HepG2 (cell line): ENCODE data around the gene EIF1. TPM values are rescaled to one million over a fixed set of nuclear protein-coding genes. Genes with fewer than 3 reads are reported as not detected.

Source experiments
- GLI4 ChIP-seq: sonication (generic); formaldehyde crosslinking; IDR thresholded peaks from 2 replicates; pipeline ENCODE4 v1.5.1; 2020; ENCODE audit warnings: missing genetic modification reagents, mild to moderate bottlenecking, moderate library complexity, borderline replicate concordance
- KDM2A ChIP-seq: sonication (generic); formaldehyde crosslinking; IDR thresholded peaks from 2 replicates; pipeline ENCODE4 v1.4.0; 2020; ENCODE audit warnings: low read depth, missing genetic modification reagents, borderline replicate concordance
- MBNL3 ChIP-seq: fragments of 250-450 bp; sonication (Bioruptor Pico); conservative IDR thresholded peaks from 2 replicates; pipeline ENCODE4 v1.8.0; 2022; ENCODE audit warnings: mild to moderate bottlenecking, inconsistent platforms
- NCOA2 ChIP-seq: sonication (generic); formaldehyde crosslinking; IDR thresholded peaks from 2 replicates; pipeline ENCODE4 v1.8.0; 2022; ENCODE audit warnings: inconsistent platforms
- PAWR ChIP-seq: sonication (generic); formaldehyde crosslinking; IDR thresholded peaks from 2 replicates; pipeline ENCODE4 v1.4.0; 2020; ENCODE audit warnings: missing genetic modification reagents, mild to moderate bottlenecking, borderline replicate concordance
- SNAPC4 ChIP-seq: sonication (generic); formaldehyde crosslinking; IDR thresholded peaks from 2 replicates; pipeline ENCODE4 v1.4.0; 2020; ENCODE audit warnings: mild to moderate bottlenecking, missing genetic modification reagents
- SRSF4 ChIP-seq: fragments of 200-400 bp; formaldehyde crosslinking; IDR thresholded peaks from one replicate; pipeline ENCODE4 v1.6.1; 2018; ENCODE audit warnings: mild to moderate bottlenecking, low read depth, low read length, moderate library complexity; ENCODE audit not compliant: poor library complexity, severe bottlenecking
- SUZ12 ChIP-seq: fragments of 150-350 bp; IDR thresholded peaks from 2 replicates; pipeline ENCODE4 v1.6.1; 2014; ENCODE audit warnings: low read depth, low read length
- TRIM22 ChIP-seq: fragments of 450-650 bp; IDR thresholded peaks from 2 replicates; pipeline ENCODE4 v1.6.1; 2017
- ZNF224 ChIP-seq: sonication (generic); formaldehyde crosslinking; IDR thresholded peaks from 2 replicates; pipeline ENCODE4 v1.5.0; 2020; ENCODE audit warnings: mild to moderate bottlenecking, missing genetic modification reagents
- ZNF281 ChIP-seq: sonication (generic); formaldehyde crosslinking; IDR thresholded peaks from 2 replicates; pipeline ENCODE4 v1.4.0; 2020; ENCODE audit warnings: missing genetic modification reagents, borderline replicate concordance
- ZNF317 ChIP-seq: sonication (generic); formaldehyde crosslinking; IDR thresholded peaks from 2 replicates; pipeline ENCODE4 v1.5.0; 2020; ENCODE audit warnings: mild to moderate bottlenecking, missing genetic modification reagents
- ZNF879 ChIP-seq: sonication (generic); formaldehyde crosslinking; IDR thresholded peaks from 2 replicates; pipeline ENCODE4 v1.8.1; 2023; ENCODE audit warnings: missing genetic modification reagents
- polyA plus RNA-seq, 8 experiments: library from polyadenylated mRNA; depleted of rRNA in 3 of 8; stranded (reverse) in 7 of 8; unstranded in 1 of 8; fragments of >200 nt; fragmentation: Illumina TruSeq in 4 of 8; extraction: Trizol in 4 of 8; gene quantifications; 2 replicates each; pipeline versions ENCODE4 v1.2.1 to v1.2.3, GENCODE V29; 2011 to 2016; ENCODE audit warnings: low read depth in 4 of 8, missing spikeins in 1 of 8, mixed read lengths in 1 of 8; ENCODE audit not compliant: insufficient read depth in 1 of 8
- total RNA-seq, 5 experiments: library from RNA; depleted of rRNA; stranded (reverse); fragments of >200 nt; fragmentation: Illumina TruSeq; extraction: Trizol; gene quantifications; 2 replicates each; pipeline ENCODE4 v1.2.3, GENCODE V29; 2016; ENCODE audit warnings: low read depth in 1 of 5
- TF ChIP-seq, protein P1 (sequence below): sonication (generic); formaldehyde crosslinking; IDR thresholded peaks from 2 replicates; pipeline ENCODE4 v1.8.0; 2022; ENCODE audit warnings: missing genetic modification reagents, mild to moderate bottlenecking, moderate library complexity, borderline replicate concordance
- TF ChIP-seq, protein P2 (sequence below): IDR thresholded peaks from 2 replicates; pipeline ENCODE4 v1.6.1; 2016

The EIF1 gene
- total and polyA plus RNA-seq, 2 of the 13 experiments (the other 11 are each of a cell fraction or from before 2014, with no cell fraction given) = 147 to 517 TPM

- peak; percentile 63 for TF ChIP-seq ZNF281
- TF ChIP-seq SNAPC4 (CRISPR knock-in tag) = peak; percentile 95
- TF ChIP-seq GLI4 = peak; percentile 97
- TF ChIP-seq, protein P1, sequence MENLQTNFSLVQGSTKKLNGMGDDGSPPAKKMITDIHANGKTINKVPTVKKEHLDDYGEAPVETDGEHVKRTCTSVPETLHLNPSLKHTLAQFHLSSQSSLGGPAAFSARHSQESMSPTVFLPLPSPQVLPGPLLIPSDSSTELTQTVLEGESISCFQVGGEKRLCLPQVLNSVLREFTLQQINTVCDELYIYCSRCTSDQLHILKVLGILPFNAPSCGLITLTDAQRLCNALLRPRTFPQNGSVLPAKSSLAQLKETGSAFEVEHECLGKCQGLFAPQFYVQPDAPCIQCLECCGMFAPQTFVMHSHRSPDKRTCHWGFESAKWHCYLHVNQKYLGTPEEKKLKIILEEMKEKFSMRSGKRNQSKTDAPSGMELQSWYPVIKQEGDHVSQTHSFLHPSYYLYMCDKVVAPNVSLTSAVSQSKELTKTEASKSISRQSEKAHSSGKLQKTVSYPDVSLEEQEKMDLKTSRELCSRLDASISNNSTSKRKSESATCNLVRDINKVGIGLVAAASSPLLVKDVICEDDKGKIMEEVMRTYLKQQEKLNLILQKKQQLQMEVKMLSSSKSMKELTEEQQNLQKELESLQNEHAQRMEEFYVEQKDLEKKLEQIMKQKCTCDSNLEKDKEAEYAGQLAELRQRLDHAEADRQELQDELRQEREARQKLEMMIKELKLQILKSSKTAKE = peak; percentile 44
- TF ChIP-seq ZNF224 (CRISPR knock-in tag) = peak; percentile 98
- TF ChIP-seq ZNF879 (CRISPR knock-in tag) = peak; percentile 98
- TF ChIP-seq NCOA2 = no peak
- TF ChIP-seq KDM2A (CRISPR knock-in tag) = peak; percentile 92
- no peak for TF ChIP-seq SUZ12
- peak; percentile 100 for TF ChIP-seq SRSF4
- 0 out of 2 replicates have a peak, but pooled peaks have one; percentile 90 for TF ChIP-seq PAWR (CRISPR knock-in tag)
- TF ChIP-seq MBNL3 (CRISPR knock-in tag) = peak; percentile 88; the same call in 1 of the 2 replicates
- peak; percentile 94 for TF ChIP-seq ZNF317
- no peak for TF ChIP-seq TRIM22
- TF ChIP-seq, protein P2, sequence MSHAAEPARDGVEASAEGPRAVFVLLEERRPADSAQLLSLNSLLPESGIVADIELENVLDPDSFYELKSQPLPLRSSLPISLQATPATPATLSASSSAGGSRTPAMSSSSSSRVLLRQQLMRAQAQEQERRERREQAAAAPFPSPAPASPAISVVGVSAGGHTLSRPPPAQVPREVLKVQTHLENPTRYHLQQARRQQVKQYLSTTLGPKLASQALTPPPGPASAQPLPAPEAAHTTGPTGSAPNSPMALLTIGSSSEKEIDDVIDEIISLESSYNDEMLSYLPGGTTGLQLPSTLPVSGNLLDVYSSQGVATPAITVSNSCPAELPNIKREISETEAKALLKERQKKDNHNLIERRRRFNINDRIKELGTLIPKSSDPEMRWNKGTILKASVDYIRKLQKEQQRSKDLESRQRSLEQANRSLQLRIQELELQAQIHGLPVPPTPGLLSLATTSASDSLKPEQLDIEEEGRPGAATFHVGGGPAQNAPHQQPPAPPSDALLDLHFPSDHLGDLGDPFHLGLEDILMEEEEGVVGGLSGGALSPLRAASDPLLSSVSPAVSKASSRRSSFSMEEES = no peak; the same call in 1 of the 2 replicates
Measured at GRCh38 chr17:41688641-41689496, at the start of gene EIF1 (continued).
